Hair follicle dermal papilla cell (primary cell): ENCODE measurements around the gene ZNF518B. TPM values are rescaled to one million over a fixed set of nuclear protein-coding genes. Genes with fewer than 3 reads are reported as not detected.

ENCODE experiments used
- total RNA-seq: library from RNA; depleted of rRNA; stranded (reverse); fragments of >200 nt; gene quantifications from 2 replicates; pipeline ENCODE4 v1.2.3, GENCODE V29; 2012

ZNF518B gene, protein sequence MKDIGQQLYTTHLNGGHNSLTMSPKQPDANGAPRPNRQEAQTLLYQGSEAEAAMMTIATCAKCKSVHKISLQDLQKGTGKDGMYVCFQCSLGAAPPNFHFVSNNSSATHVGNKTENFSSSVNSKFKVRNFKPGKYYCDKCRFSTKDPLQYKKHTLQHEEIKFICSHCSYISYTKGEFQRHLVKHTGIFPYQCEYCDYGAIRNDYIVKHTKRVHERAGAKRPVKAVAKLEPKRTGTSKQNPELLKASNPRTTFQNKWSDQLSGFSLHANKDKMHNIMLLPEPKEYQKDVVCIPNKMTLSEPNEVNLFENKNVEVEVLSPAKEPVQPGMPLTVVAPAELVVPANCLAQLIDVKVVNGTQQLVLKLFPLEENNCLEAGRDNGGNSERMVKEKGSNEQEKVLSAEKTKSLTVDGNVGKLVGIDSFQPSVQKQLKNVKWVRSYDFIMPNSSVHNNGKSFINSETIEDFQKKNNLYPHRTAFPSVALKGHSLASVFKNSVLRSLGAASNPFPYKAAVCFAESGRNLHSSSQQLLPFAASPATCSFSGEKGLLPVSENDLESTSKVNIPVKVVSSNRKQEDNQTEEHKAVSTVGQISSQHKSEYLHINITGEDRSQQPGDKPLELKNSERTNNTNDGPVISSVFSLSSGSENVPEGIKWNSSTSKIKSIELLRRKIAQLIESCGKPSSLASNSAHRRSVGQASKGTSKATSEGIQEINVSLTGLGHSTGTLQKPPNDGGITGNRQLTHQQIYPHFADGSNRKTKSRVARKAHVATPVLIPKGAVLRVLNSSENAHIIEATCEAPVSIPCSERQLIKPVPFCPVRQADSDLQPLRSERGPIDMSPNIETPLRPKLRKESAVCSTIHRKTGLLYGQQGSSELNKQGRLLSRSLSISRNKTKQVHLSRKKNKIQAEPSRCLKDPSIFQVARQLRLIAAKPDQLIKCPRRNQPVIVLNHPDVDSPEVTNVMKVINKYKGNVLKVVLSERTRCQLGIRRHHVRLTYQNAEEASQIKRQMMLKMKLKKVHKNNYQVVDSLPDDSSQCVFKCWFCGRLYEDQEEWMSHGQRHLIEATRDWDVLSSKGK
- total RNA-seq, result 39.4 and 49.3 TPM in 2 replicates

DNA sequence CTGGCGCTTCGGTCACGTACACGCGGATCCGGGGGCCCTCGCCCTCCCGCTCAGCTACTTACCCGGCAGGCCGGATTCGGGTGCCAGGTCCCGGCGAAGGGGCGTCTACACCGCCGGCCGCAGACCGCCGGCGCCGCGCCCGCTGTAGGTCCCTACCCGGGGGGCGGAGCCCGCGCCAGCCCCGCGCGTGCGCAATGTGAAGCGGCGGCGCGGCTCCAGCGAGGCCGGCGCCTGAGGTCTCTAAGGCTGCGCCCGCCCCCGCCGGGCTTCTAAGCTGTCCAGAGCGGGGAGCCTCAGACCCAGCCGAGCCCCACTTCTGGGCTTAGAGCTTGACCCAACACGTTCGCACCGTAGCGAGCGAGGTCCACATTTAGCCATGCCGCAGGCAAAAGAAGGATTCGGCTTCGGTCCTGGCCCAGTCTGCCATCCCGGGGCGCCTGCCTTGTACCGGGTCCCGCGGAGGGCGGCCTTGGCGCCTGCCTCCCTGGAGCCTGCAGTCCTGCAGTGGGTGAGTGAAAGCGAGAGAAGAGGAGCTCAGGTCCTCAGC is at the start of gene ZNF518B:
ZNF518B (minus strand) TSS at position 172 of the 547 bp plus-strand sequence. CDS start 11,098 bp downstream, outside the sequence.

Other genes with a start within 250 kb of the ZNF518B start
- not detected in 2 replicates for gene CLNK, start 227.3 kb upstream of the ZNF518B start, total RNA-seq